ENCODE results near the gene SHH.

GRCh38 chr7:155840262-155840885 is 28.1 kb upstream of the SHH start:
- TF ChIP-seq CTCF (conservative IDR thresholded peaks at IDR 0.05; ENCODE audit: low read depth, low read length) (no peak), EZH2phosphoT487 (IDR thresholded peaks at IDR 0.05; ENCODE audit: borderline replicate concordance, low read length) (no peak), EZH2 (IDR thresholded peaks at IDR 0.05; ENCODE audit: low read length, unreplicated experiment) (no peak)
